Pancreas (tissue), 10 donors: Measurements from ENCODE around the gene CSNK2A1. TPM values are rescaled to one million over a fixed set of nuclear protein-coding genes. Genes with fewer than 3 reads are reported as not detected.

ENCODE experiments used
- ATAC-seq, 4 donors: fragments of 200-7000 bp; cut with Tn5 transposase; one replicate each; pipeline versions ENCODE4 v1.8.0 to v1.9.1; 2020; ENCODE audit warnings: mild to moderate bottlenecking in 4 of 4, moderate library complexity in 4 of 4
- DNase-seq, 6 donors: peaks; one replicate each; pipeline ENCODE4 v3.0.0-alpha.2; 2020
- FAIRE-seq: peaks from 2 replicates; lab custom pipeline; 2012; peaks lifted over from hg19 to GRCh38; lab: Jason Lieb, UNC
- H3K27ac ChIP-seq, 4 donors: fragments of 200-600 bp; sonication (generic); 1 replicate in 3 of 4; 2 replicates in 1 of 4; pipeline versions ENCODE4 v1.5.0 to v1.8.0; 2020
- H3K27me3 ChIP-seq, 4 donors: fragments of 200-600 bp; one replicate each; pipeline ENCODE4 v1.8.0; 2021
- H3K36me3 ChIP-seq, 3 donors: fragments of 200-600 bp; sonication (generic) in 1 of 3; one replicate each; pipeline versions ENCODE4 v1.5.0 to v1.8.0; 2020 to 2021
- H3K4me1 ChIP-seq, 3 donors: fragments of 200-600 bp; one replicate each; pipeline ENCODE4 v1.8.0; 2021
- H3K4me3 ChIP-seq, 4 donors: fragments of 200-600 bp; sonication (generic) in 2 of 4; one replicate each; pipeline versions ENCODE4 v1.5.0 to v1.8.0; 2020 to 2021
- H3K9me3 ChIP-seq, 4 donors: fragments of 200-600 bp; one replicate each; pipeline ENCODE4 v1.8.0; 2021
- WGBS, 2 donors: extraction: QIAGEN DNeasy Blood & Tissue Kit; methylation state at CpG; one replicate each; pipeline ENCODE4 v1.1.7; 2013; 5-methylcytosine and 5-hydroxymethylcytosine counted together
- intact Hi-C, 3 donors: fragments of 100-400 bp; cut with DNase I; formaldehyde crosslinking; loops; one replicate each; pipeline versions ENCODE4 v1.11.1 to v1.14.2; 2022
- polyA plus RNA-seq, 2 donors: library from polyadenylated mRNA; stranded (reverse); fragments of 200-250 nt; gene quantifications; one replicate each; pipeline ENCODE4 v1.2.3, GENCODE V29; 2013
- total RNA-seq, 6 donors: library from RNA; stranded (reverse); fragmentation: NEBNext Ultra II Directional in 4 of 6; extraction: Animal tissue kit (Norgen Biotek cat#: 25700) in 4 of 6; gene quantifications; one replicate each; pipeline versions ENCODE4 v1.2.1 to v1.2.4, GENCODE V29; 2021 to 2023
- TF ChIP-seq, protein P1 (sequence below), 4 donors: fragments of 200-600 bp; sonication (generic) in 3 of 4; IDR thresholded peaks; one replicate each; pipeline versions ENCODE4 v1.5.0 to v1.8.0; 2021; ENCODE audit warnings: antibody characterized with exemption in 4 of 4
- donor health status: healthy with polysubstance abuse.
- donor health status: DM: no; HTN: no; CAD: no; lungs with moderate emphysema.
- donor health status: DM: no; HTN: no; CAD: no.
- donor health status: control.
- donor health status: control.
- donor health status: Bipolar disorder and iron deficiency.
- donor health status: DM: yes; HTN: yes; CAD: no.
- donor health status: DM: no; HTN: no; CAD: no.
- donor health status: DM: no; HTN: no; CAD: no.
- donor health status: DM: yes; HTN: yes; CAD: no.

The CSNK2A1 gene
- total and polyA plus RNA-seq, 8 donors, result 12.7 to 57.4 (median 46.2) TPM

GRCh38 chr20:487655-488054 lies 55.9 kb downstream of the CSNK2A1 start:
- ATAC-seq (no peak), DNase-seq (no peak), FAIRE-seq (no peak)
- H3K27ac ChIP-seq, result no peak overlapping the region
- no peaks in the 10 kb centered on the region for H3K27me3 ChIP-seq
- peaks cover 0 to 4% (median 0%) of the 10 kb centered on the region in 3 donors for H3K4me1 ChIP-seq
- intact Hi-C loops, result no loop called here
- H3K4me3 ChIP-seq, result no peak overlapping the region
- no peaks in the 10 kb centered on the region for H3K9me3 ChIP-seq
- peaks cover 0 to 55% (median 28%) of the 10 kb centered on the region in 3 donors for H3K36me3 ChIP-seq
- TF ChIP-seq, protein P1, sequence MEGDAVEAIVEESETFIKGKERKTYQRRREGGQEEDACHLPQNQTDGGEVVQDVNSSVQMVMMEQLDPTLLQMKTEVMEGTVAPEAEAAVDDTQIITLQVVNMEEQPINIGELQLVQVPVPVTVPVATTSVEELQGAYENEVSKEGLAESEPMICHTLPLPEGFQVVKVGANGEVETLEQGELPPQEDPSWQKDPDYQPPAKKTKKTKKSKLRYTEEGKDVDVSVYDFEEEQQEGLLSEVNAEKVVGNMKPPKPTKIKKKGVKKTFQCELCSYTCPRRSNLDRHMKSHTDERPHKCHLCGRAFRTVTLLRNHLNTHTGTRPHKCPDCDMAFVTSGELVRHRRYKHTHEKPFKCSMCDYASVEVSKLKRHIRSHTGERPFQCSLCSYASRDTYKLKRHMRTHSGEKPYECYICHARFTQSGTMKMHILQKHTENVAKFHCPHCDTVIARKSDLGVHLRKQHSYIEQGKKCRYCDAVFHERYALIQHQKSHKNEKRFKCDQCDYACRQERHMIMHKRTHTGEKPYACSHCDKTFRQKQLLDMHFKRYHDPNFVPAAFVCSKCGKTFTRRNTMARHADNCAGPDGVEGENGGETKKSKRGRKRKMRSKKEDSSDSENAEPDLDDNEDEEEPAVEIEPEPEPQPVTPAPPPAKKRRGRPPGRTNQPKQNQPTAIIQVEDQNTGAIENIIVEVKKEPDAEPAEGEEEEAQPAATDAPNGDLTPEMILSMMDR (IDR thresholded peaks at IDR 0.05), result no peak
- WGBS, 2 donors, result 93 to 95% methylated on average over 4 of the region's 4 CpGs

- no peak overlapping the region for H3K4me3 ChIP-seq
- H3K9me3 ChIP-seq, result no peaks in the 10 kb centered on the region
- peak overlapping the region in 2 of 4 donors; percentile 3 to 22 for H3K27ac ChIP-seq
- FAIRE-seq (no peak), ATAC-seq (peak; percentile 37 to 61 (median 58)), DNase-seq (peak in 4 of 6 donors; percentile 18 to 71 (median 45))
- 43 to 53% methylated on average over 9 of the region's 9 CpGs for WGBS, 2 donors
- H3K27me3 ChIP-seq, result no peaks in the 10 kb centered on the region
- intact Hi-C loops, result no loop called here
- TF ChIP-seq, protein P1 (IDR thresholded peaks at IDR 0.05), result no peak
- H3K4me1 ChIP-seq, result peaks cover 0 to 4% (median 0%) of the 10 kb centered on the region in 3 donors
- peaks cover 0 to 49% (median 38%) of the 10 kb centered on the region in 3 donors for H3K36me3 ChIP-seq
Measured at GRCh38 chr20:483815-484644, 59.6 kb downstream of the CSNK2A1 start.

DNA sequence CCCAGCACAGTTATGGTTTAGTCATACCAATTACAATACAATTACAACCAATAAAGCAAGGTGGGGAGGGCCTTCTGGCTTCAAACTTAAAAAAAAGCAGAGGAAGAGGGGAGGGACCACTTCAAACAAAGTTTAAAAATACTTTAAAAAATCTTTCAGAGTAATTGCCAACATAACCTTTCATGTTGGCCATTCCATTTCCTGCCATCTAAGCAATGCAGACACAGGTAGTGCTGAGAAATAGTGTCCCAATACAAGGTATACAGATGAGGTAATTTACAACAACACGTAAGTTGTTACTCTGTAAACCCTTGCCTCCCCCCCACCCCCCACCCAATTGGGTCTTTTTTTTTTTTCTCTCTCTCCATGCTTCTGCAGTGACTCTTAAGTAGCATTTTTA lies 62.4 kb downstream of the CSNK2A1 start:
- TF ChIP-seq, protein P1 (IDR thresholded peaks at IDR 0.05), result no peak
- Histone ChIP-seq H3K36me3 (peaks cover 0 to 25% (median 22%) of the 10 kb centered on the region in 3 donors), H3K9me3 (no peaks in the 10 kb centered on the region), H3K27me3 (no peaks in the 10 kb centered on the region), H3K4me3 (no peak overlapping the region), H3K27ac (no peak overlapping the region), H3K4me1 (peaks cover 0 to 4% (median 0%) of the 10 kb centered on the region in 3 donors)
- no peak for FAIRE-seq
- no peak for ATAC-seq
- no peak for DNase-seq
- WGBS, 2 donors, result 85 to 95% methylated on average over 1 of the region's 1 CpG
- intact Hi-C loops, result no loop called here

GRCh38 chr20:480044-480443 lies 63.5 kb downstream of the CSNK2A1 start:
- no peak for DNase-seq
- H3K4me1 ChIP-seq, result peaks cover 0 to 4% (median 0%) of the 10 kb centered on the region in 3 donors
- TF ChIP-seq, protein P1 (IDR thresholded peaks at IDR 0.05), result no peak
- intact Hi-C loops, result no loop called here
- no peaks in the 10 kb centered on the region for H3K9me3 ChIP-seq
- H3K27ac ChIP-seq, result no peak overlapping the region
- peaks cover 0 to 20% (median 19%) of the 10 kb centered on the region in 3 donors for H3K36me3 ChIP-seq
- no peak overlapping the region for H3K4me3 ChIP-seq
- no peak for FAIRE-seq
- WGBS, 2 donors, result 19 to 26% methylated on average over 3 of the region's 3 CpGs
- no peak for ATAC-seq
- no peaks in the 10 kb centered on the region for H3K27me3 ChIP-seq
